Endothelial cell of umbilical vein (primary cell): ENCODE measurements around the gene ABCA2. TPM values are rescaled to one million over a fixed set of nuclear protein-coding genes. Genes with fewer than 3 reads are reported as not detected.

ENCODE experiments used
- BruUV-seq: library from RNA; stranded (reverse); fragments of 400-500 nt; replicated peaks from 2 replicates; lab custom pipeline; 2021; lab: Mats Ljungman, UMichigan
- CTCF ChIA-PET: fragments of 300-600, 350-600 bp; sonication (Branson Sonifier 250); formaldehyde crosslinking; loops from one replicate; lab custom pipeline; 2021; ENCODE audit warnings: antibody characterized with exemption, inconsistent platforms; lab: Charles Lee
- POLR2A ChIA-PET: fragments of 300-600, 350-600 bp; sonication (Branson Sonifier 250); formaldehyde crosslinking; loops from one replicate; lab custom pipeline; 2021; ENCODE audit warnings: antibody characterized with exemption, inconsistent platforms; lab: Charles Lee
- DNase-seq: peaks from one replicate; pipeline ENCODE4 v3.0.0-alpha.2; 2011; ENCODE audit warnings: low read depth, low spot score
- FAIRE-seq: peaks from 2 replicates; lab custom pipeline; 2011; peaks lifted over from hg19 to GRCh38; lab: Jason Lieb, UNC
- H2AFZ ChIP-seq: 2 replicates; pipeline ENCODE4 v1.6.0; 2012; ENCODE audit warnings: low read depth, low read length, control low read depth, inconsistent platforms
- H3K27ac ChIP-seq: 2 replicates; pipeline ENCODE4 v1.5.1; 2011; ENCODE audit warnings: low read depth, mild to moderate bottlenecking, control low read depth, low read length, moderate library complexity; ENCODE audit not compliant: insufficient read depth
- H3K27me3 ChIP-seq, 2 experiments: 2 replicates each; pipeline versions ENCODE4 v1.6.0 to v1.6.1; 2011; ENCODE audit warnings: low read length in 2 of 2, mixed read lengths in 1 of 2; ENCODE audit not compliant: control insufficient read depth in 2 of 2, insufficient read depth in 2 of 2
- H3K36me3 ChIP-seq, 2 experiments: 2 replicates in 1 of 2; 3 replicates in 1 of 2; pipeline ENCODE4 v1.5.1; 2011; ENCODE audit warnings: low read length in 2 of 2, mild to moderate bottlenecking in 1 of 2, moderate library complexity in 1 of 2; ENCODE audit not compliant: control insufficient read depth in 2 of 2, insufficient read depth in 2 of 2; ENCODE audit errors: extremely low read depth in 1 of 2
- H3K4me1 ChIP-seq: 3 replicates; pipeline ENCODE4 v1.5.1; 2011; ENCODE audit warnings: mild to moderate bottlenecking, low read length; ENCODE audit not compliant: control insufficient read depth, insufficient read depth; ENCODE audit errors: extremely low read depth
- H3K4me2 ChIP-seq: 2 replicates; pipeline ENCODE4 v1.6.1; 2011; ENCODE audit warnings: low read length, control low read depth, mixed read lengths; ENCODE audit not compliant: insufficient read depth
- H3K4me3 ChIP-seq, 3 experiments: fragments of 200-600 bp in 1 of 3; sonication (generic), shearing (Covaris generic) in 1 of 3; replicated peaks in 1 of 3; 2 replicates each; pipeline ENCODE4 v1.5.1; 2011 to 2016; ENCODE audit warnings: control low read depth in 3 of 3, low read length in 3 of 3, mild to moderate bottlenecking in 2 of 3, inconsistent platforms in 1 of 3, low read depth in 1 of 3, moderate library complexity in 1 of 3; ENCODE audit not compliant: insufficient read depth in 1 of 3
- H3K79me2 ChIP-seq: 2 replicates; pipeline ENCODE4 v1.6.0; 2012; ENCODE audit warnings: low read length, inconsistent platforms; ENCODE audit not compliant: control insufficient read depth, insufficient read depth
- H3K9ac ChIP-seq: replicated peaks from 2 replicates; pipeline ENCODE3; 2011; ENCODE audit warnings: low read length, control low read depth; ENCODE audit not compliant: insufficient read depth; ENCODE audit errors: extremely low read depth
- H3K9me1 ChIP-seq: replicated peaks from 3 replicates; pipeline ENCODE4 v1.6.0; 2011; ENCODE audit warnings: mild to moderate bottlenecking, low read length; ENCODE audit not compliant: control insufficient read depth, insufficient read depth; ENCODE audit errors: extremely low read depth
- H3K9me3 ChIP-seq: replicated peaks from 2 replicates; pipeline ENCODE4 v1.5.1; 2012; ENCODE audit warnings: low read length, inconsistent platforms; ENCODE audit not compliant: control insufficient read depth, insufficient read depth
- H4K20me1 ChIP-seq: replicated peaks from 2 replicates; pipeline ENCODE3; 2011; ENCODE audit warnings: mild to moderate bottlenecking, low read length; ENCODE audit not compliant: control insufficient read depth, insufficient read depth; ENCODE audit errors: extremely low read depth
- CTCF ChIP-seq, 2 donors: IDR thresholded peaks; 1 replicate in 1 of 2; 2 replicates in 1 of 2; pipeline ENCODE4 v1.5.1; 2011; ENCODE audit warnings: low read length in 2 of 2, mild to moderate bottlenecking in 2 of 2, moderate library complexity in 2 of 2, control low read depth in 1 of 2, inconsistent platforms in 1 of 2, low read depth in 1 of 2; ENCODE audit not compliant: insufficient read depth in 1 of 2; ENCODE audit errors: extremely low read depth in 1 of 2
- EZH2 ChIP-seq: IDR thresholded peaks from 2 replicates; pipeline ENCODE4 v1.6.1; 2012; ENCODE audit warnings: borderline replicate concordance, low read depth, mild to moderate bottlenecking, moderate library complexity, low read length, inconsistent platforms; ENCODE audit not compliant: severe bottlenecking
- FOS ChIP-seq: IDR thresholded peaks from 2 replicates; pipeline ENCODE4 v1.6.1; 2011; ENCODE audit warnings: mild to moderate bottlenecking, low read length, moderate library complexity, borderline replicate concordance; ENCODE audit not compliant: insufficient read depth
- GATA2 ChIP-seq: IDR thresholded peaks from 2 replicates; pipeline ENCODE4 v1.7.0; 2011; ENCODE audit warnings: low read depth, mild to moderate bottlenecking, moderate library complexity, mixed read lengths, low read length; ENCODE audit not compliant: insufficient read length, insufficient read depth
- JUN ChIP-seq: IDR thresholded peaks from 2 replicates; pipeline ENCODE4 v1.6.1; 2011; ENCODE audit warnings: borderline replicate concordance, low read depth; ENCODE audit not compliant: insufficient read length, insufficient read depth
- MAX ChIP-seq: IDR thresholded peaks from 2 replicates; pipeline ENCODE4 v1.6.1; 2011; ENCODE audit not compliant: insufficient read depth, insufficient read length
- MYC ChIP-seq: IDR thresholded peaks from one replicate; pipeline ENCODE4 v1.6.1; 2011; ENCODE audit warnings: mild to moderate bottlenecking, low read depth, low read length
- POLR2A ChIP-seq: IDR thresholded peaks from 2 replicates; pipeline ENCODE4 v1.6.1; 2012; ENCODE audit warnings: low read depth, mild to moderate bottlenecking, control low read depth, low read length
- POLR2AphosphoS5 ChIP-seq: IDR thresholded peaks from 2 replicates; pipeline ENCODE4 v1.6.1; 2012; ENCODE audit warnings: low read depth, mild to moderate bottlenecking, control low read depth, low read length, moderate library complexity; ENCODE audit not compliant: insufficient read depth
- dilution Hi-C: fragments of 300-500 bp; cut with MboI; formaldehyde crosslinking; loops from one replicate; pipeline ENCODE4 v1.15.0; 2019; ENCODE audit warnings: low sequenced_read_pairs; ENCODE audit not compliant: extremely low pct_ligation_motif_present
- intact Hi-C: fragments of 100-400 bp; cut with micrococcal nuclease; formaldehyde crosslinking; loops from one replicate; pipeline ENCODE4 v1.10.0; 2022
- polyA plus RNA-seq, 4 experiments: library from polyadenylated mRNA; depleted of rRNA in 3 of 4; stranded (reverse) in 3 of 4; unstranded in 1 of 4; fragments of >200 nt; gene quantifications; 2 replicates each; pipeline versions ENCODE4 v1.2.1 to v1.2.3, GENCODE V29; 2011 to 2012; ENCODE audit warnings: missing spikeins in 1 of 4
- total RNA-seq: library from RNA; stranded (reverse); gene quantifications from 2 replicates; pipeline ENCODE4 v1.2.3, GENCODE V29; 2021

Gene ABCA2
- total and polyA plus RNA-seq, 2 donors (not counting 3 experiments of a cell fraction or from before 2014, with no cell fraction given): 20.0 to 29.1 TPM

- H3K9ac ChIP-seq: no peak overlapping the region
- H3K36me3 ChIP-seq: no peaks in the 10 kb centered on the region
- FAIRE-seq: no peak
- H3K4me2 ChIP-seq: no peak overlapping the region
- H3K9me3 ChIP-seq: no peaks in the 10 kb centered on the region
- H3K79me2 ChIP-seq: no peaks in the 10 kb centered on the region
- no peaks in the 10 kb centered on the region for H3K27me3 ChIP-seq
- DNase-seq: no peak
- CTCF ChIA-PET: no interaction called here
- no peaks in the 10 kb centered on the region for H4K20me1 ChIP-seq
- no peak overlapping the region for H2AFZ ChIP-seq
- H3K27ac ChIP-seq: no peak overlapping the region
- H3K9me1 ChIP-seq: no peaks in the 10 kb centered on the region
- no peak for TF ChIP-seq MAX
- no peak for TF ChIP-seq GATA2
- TF ChIP-seq POLR2A: no peak
- no peak for TF ChIP-seq JUN
- no peak for TF ChIP-seq POLR2AphosphoS5
- TF ChIP-seq EZH2: no peak
- TF ChIP-seq CTCF (IDR thresholded peaks at IDR 0.05; ENCODE audit: extremely low read depth in 1 of 2, insufficient read depth in 1 of 2, low read depth in 1 of 2, low read length in 2 of 2): no peak
- no peak for TF ChIP-seq FOS
- TF ChIP-seq MYC: no peak
- intact Hi-C loops (no loop called here), dilution Hi-C loops (no loop called here)
- no peak overlapping the region for H3K4me3 ChIP-seq
- POLR2A ChIA-PET: no interaction called here
- H3K4me1 ChIP-seq: no peaks in the 10 kb centered on the region
- no TSS peak for BruUV-seq
These were observed 70.6 kb downstream of the ABCA2 start for GRCh38 chr9:136957461-136957860.

Other genes with a start within 250 kb of the ABCA2 start
Only the 30 nearest of the 38 such genes appear.
- 1.3 and 1.7 TPM in 2 replicates for gene AJM1, start 185.8 kb downstream of the ABCA2 start, total RNA-seq
- 0.30 and 0.32 TPM in 2 replicates for gene AJM1, start 185.8 kb downstream of the ABCA2 start, polyA plus RNA-seq
- gene PHPT1, start 178.8 kb downstream of the ABCA2 start, total RNA-seq: 139 and 165 TPM in 2 replicates
- 319 and 376 TPM in 2 replicates for gene PHPT1, start 178.8 kb downstream of the ABCA2 start, polyA plus RNA-seq
- 7.2 and 7.7 TPM in 2 replicates for gene MAMDC4, start 175.9 kb downstream of the ABCA2 start, total RNA-seq
- gene MAMDC4, start 175.9 kb downstream of the ABCA2 start, polyA plus RNA-seq: 3.6 and 4.7 TPM in 2 replicates
- gene EDF1, start 161.9 kb downstream of the ABCA2 start, total RNA-seq: 356 and 388 TPM in 2 replicates
- gene EDF1, start 161.9 kb downstream of the ABCA2 start, polyA plus RNA-seq: 411 and 478 TPM in 2 replicates
- 21.5 and 23.1 TPM in 2 replicates for gene TRAF2, start 141.7 kb downstream of the ABCA2 start, total RNA-seq
- 10.3 and 10.9 TPM in 2 replicates for gene TRAF2, start 141.7 kb downstream of the ABCA2 start, polyA plus RNA-seq
- 95.6 and 97.3 TPM in 2 replicates for gene FBXW5, start 83.5 kb downstream of the ABCA2 start, total RNA-seq
- gene FBXW5, start 83.5 kb downstream of the ABCA2 start, polyA plus RNA-seq: 151 and 209 TPM in 2 replicates
- 1.4 and 1.9 TPM in 2 replicates for gene C8G, start 83.0 kb downstream of the ABCA2 start, total RNA-seq
- 0.47 and 0.70 TPM in 2 replicates for gene C8G, start 83.0 kb downstream of the ABCA2 start, polyA plus RNA-seq
- 0.35 TPM in 1 of 2 replicates, not detected in the other for gene LCN12, start 76.0 kb downstream of the ABCA2 start, total RNA-seq
- gene LCN12, start 76.0 kb downstream of the ABCA2 start, polyA plus RNA-seq: 0.52 and 0.62 TPM in 2 replicates
- not detected in 2 replicates for gene PTGDS, start 50.7 kb downstream of the ABCA2 start, total RNA-seq
- not detected in 2 replicates for gene PTGDS, start 50.7 kb downstream of the ABCA2 start, polyA plus RNA-seq
- not detected in 2 replicates for gene LCNL1, start 45.2 kb downstream of the ABCA2 start, total RNA-seq
- not detected in 2 replicates for gene LCNL1, start 45.2 kb downstream of the ABCA2 start, polyA plus RNA-seq
- gene PAXX, start 35.8 kb downstream of the ABCA2 start, total RNA-seq: 35.0 and 38.7 TPM in 2 replicates
- 34.0 and 49.9 TPM in 2 replicates for gene PAXX, start 35.8 kb downstream of the ABCA2 start, polyA plus RNA-seq
- not detected in 2 replicates for gene CLIC3, start 31.7 kb downstream of the ABCA2 start, total RNA-seq
- gene CLIC3, start 31.7 kb downstream of the ABCA2 start, polyA plus RNA-seq: 2.3 and 4.1 TPM in 2 replicates
- gene FUT7, start 3.9 kb upstream of the ABCA2 start, total RNA-seq: not detected in 2 replicates
- gene FUT7, start 3.9 kb upstream of the ABCA2 start, polyA plus RNA-seq: not detected in 2 replicates
- gene NPDC1, start 17.9 kb upstream of the ABCA2 start, total RNA-seq: 157 and 181 TPM in 2 replicates
- gene NPDC1, start 17.9 kb upstream of the ABCA2 start, polyA plus RNA-seq: 115 and 144 TPM in 2 replicates
- gene ENTPD2, start 25.8 kb upstream of the ABCA2 start, total RNA-seq: not detected in 2 replicates
- gene ENTPD2, start 25.8 kb upstream of the ABCA2 start, polyA plus RNA-seq: 0.03 TPM in 1 of 2 replicates, not detected in the other
- 24.3 and 27.8 TPM in 2 replicates for gene SAPCD2, start 42.3 kb upstream of the ABCA2 start, total RNA-seq
- 11.5 and 13.2 TPM in 2 replicates for gene SAPCD2, start 42.3 kb upstream of the ABCA2 start, polyA plus RNA-seq
- gene UAP1L1, start 49.3 kb upstream of the ABCA2 start, total RNA-seq: 38.1 and 41.7 TPM in 2 replicates
- 26.0 and 31.0 TPM in 2 replicates for gene UAP1L1, start 49.3 kb upstream of the ABCA2 start, polyA plus RNA-seq
- 67.7 and 75.3 TPM in 2 replicates for gene MAN1B1, start 58.7 kb upstream of the ABCA2 start, total RNA-seq
- gene MAN1B1, start 58.7 kb upstream of the ABCA2 start, polyA plus RNA-seq: 81.0 and 83.3 TPM in 2 replicates
- gene DPP7, start 86.5 kb upstream of the ABCA2 start, total RNA-seq: 118 and 149 TPM in 2 replicates
- gene DPP7, start 86.5 kb upstream of the ABCA2 start, polyA plus RNA-seq: 200 and 247 TPM in 2 replicates
- gene GRIN1, start 110.9 kb upstream of the ABCA2 start, total RNA-seq: not detected in 2 replicates
- gene GRIN1, start 110.9 kb upstream of the ABCA2 start, polyA plus RNA-seq: not detected in 2 replicates
- gene LRRC26, start 141.8 kb upstream of the ABCA2 start, total RNA-seq: not detected in 2 replicates
- 0.08 TPM in 1 of 2 replicates, not detected in the other for gene LRRC26, start 141.8 kb upstream of the ABCA2 start, polyA plus RNA-seq
- not detected in 2 replicates for gene TMEM210, start 143.8 kb upstream of the ABCA2 start, total RNA-seq
- not detected in 2 replicates for gene TMEM210, start 143.8 kb upstream of the ABCA2 start, polyA plus RNA-seq
- gene ANAPC2, start 160.3 kb upstream of the ABCA2 start, total RNA-seq: 69.2 and 70.0 TPM in 2 replicates
- gene ANAPC2, start 160.3 kb upstream of the ABCA2 start, polyA plus RNA-seq: 44.8 and 57.5 TPM in 2 replicates
- gene SSNA1, start 160.4 kb upstream of the ABCA2 start, total RNA-seq: 89.0 and 90.5 TPM in 2 replicates
- gene SSNA1, start 160.4 kb upstream of the ABCA2 start, polyA plus RNA-seq: 146 and 162 TPM in 2 replicates
- 12.1 and 12.4 TPM in 2 replicates for gene TPRN, start 172.5 kb upstream of the ABCA2 start, total RNA-seq
- gene TPRN, start 172.5 kb upstream of the ABCA2 start, polyA plus RNA-seq: 4.3 and 5.7 TPM in 2 replicates
- gene TMEM203, start 177.4 kb upstream of the ABCA2 start, total RNA-seq: 25.6 and 29.6 TPM in 2 replicates
- gene TMEM203, start 177.4 kb upstream of the ABCA2 start, polyA plus RNA-seq: 39.8 and 40.4 TPM in 2 replicates
- gene NDOR1, start 177.5 kb upstream of the ABCA2 start, total RNA-seq: 23.4 and 26.7 TPM in 2 replicates
- gene NDOR1, start 177.5 kb upstream of the ABCA2 start, polyA plus RNA-seq: 13.5 and 18.0 TPM in 2 replicates
- gene RNF208, start 194.0 kb upstream of the ABCA2 start, total RNA-seq: 3.8 and 4.8 TPM in 2 replicates
- 1.3 and 1.7 TPM in 2 replicates for gene RNF208, start 194.0 kb upstream of the ABCA2 start, polyA plus RNA-seq
- gene CYSRT1, start 196.9 kb upstream of the ABCA2 start, total RNA-seq: 0.44 and 0.92 TPM in 2 replicates
- gene CYSRT1, start 196.9 kb upstream of the ABCA2 start, polyA plus RNA-seq: 1.1 and 1.6 TPM in 2 replicates
- not detected in 2 replicates for gene RNF224, start 199.3 kb upstream of the ABCA2 start, total RNA-seq
- not detected in 2 replicates for gene RNF224, start 199.3 kb upstream of the ABCA2 start, polyA plus RNA-seq